HepG2 (cell line): ENCODE data around the gene ATP4A. TPM values are rescaled to one million over a fixed set of nuclear protein-coding genes. Genes with fewer than 3 reads are reported as not detected.

Source experiments
- BORCS8-MEF2B ChIP-seq: sonication (generic); formaldehyde crosslinking; IDR thresholded peaks from 2 replicates; pipeline ENCODE4 v1.8.0; 2022; ENCODE audit warnings: mild to moderate bottlenecking, missing genetic modification reagents
- SCMH1 ChIP-seq: sonication (generic); formaldehyde crosslinking; IDR thresholded peaks from 2 replicates; pipeline ENCODE4 v1.9.0; 2021; ENCODE audit warnings: missing genetic modification reagents, mild to moderate bottlenecking, borderline replicate concordance
- TOPORS ChIP-seq: sonication (generic); formaldehyde crosslinking; IDR thresholded peaks from 2 replicates; pipeline ENCODE4 v1.8.0; 2023; ENCODE audit warnings: mild to moderate bottlenecking, missing genetic modification reagents
- YY1 ChIP-seq: IDR thresholded peaks from 2 replicates; pipeline ENCODE4 v1.6.1; 2011; ENCODE audit warnings: low read length, low read depth, moderate library complexity, mild to moderate bottlenecking; ENCODE audit not compliant: insufficient read depth, insufficient replicate concordance
- ZMYM3 ChIP-seq: sonication (generic); formaldehyde crosslinking; IDR thresholded peaks from 2 replicates; pipeline ENCODE4 v1.5.1; 2020; ENCODE audit warnings: mild to moderate bottlenecking, missing genetic modification reagents
- ZNF383 ChIP-seq: sonication (generic); formaldehyde crosslinking; IDR thresholded peaks from 2 replicates; pipeline ENCODE4 v1.4.0; 2020; ENCODE audit warnings: missing genetic modification reagents, mild to moderate bottlenecking, borderline replicate concordance
- ZNF660 ChIP-seq: sonication (generic); formaldehyde crosslinking; IDR thresholded peaks from 2 replicates; pipeline ENCODE4 v1.5.1; 2020; ENCODE audit warnings: mild to moderate bottlenecking, low read depth, missing genetic modification reagents, borderline replicate concordance
- polyA plus RNA-seq, 8 experiments: library from polyadenylated mRNA; depleted of rRNA in 3 of 8; stranded (reverse) in 7 of 8; unstranded in 1 of 8; fragments of >200 nt; fragmentation: Illumina TruSeq in 4 of 8; extraction: Trizol in 4 of 8; gene quantifications; 2 replicates each; pipeline versions ENCODE4 v1.2.1 to v1.2.3, GENCODE V29; 2011 to 2016; ENCODE audit warnings: low read depth in 4 of 8, missing spikeins in 1 of 8, mixed read lengths in 1 of 8; ENCODE audit not compliant: insufficient read depth in 1 of 8
- total RNA-seq, 5 experiments: library from RNA; depleted of rRNA; stranded (reverse); fragments of >200 nt; fragmentation: Illumina TruSeq; extraction: Trizol; gene quantifications; 2 replicates each; pipeline ENCODE4 v1.2.3, GENCODE V29; 2016; ENCODE audit warnings: low read depth in 1 of 5
- TF ChIP-seq, protein P1 (sequence below): sonication (generic); formaldehyde crosslinking; IDR thresholded peaks from 2 replicates; pipeline ENCODE4 v1.5.0; 2020; ENCODE audit warnings: missing genetic modification reagents, mild to moderate bottlenecking, borderline replicate concordance
- TF ChIP-seq, protein P2 (sequence below): sonication (generic); formaldehyde crosslinking; IDR thresholded peaks from 2 replicates; pipeline ENCODE4 v1.4.0; 2020; ENCODE audit warnings: missing genetic modification reagents
- TF ChIP-seq, protein P3 (sequence below): sonication (generic); formaldehyde crosslinking; IDR thresholded peaks from 2 replicates; pipeline ENCODE4 v1.4.0; 2020; ENCODE audit warnings: missing genetic modification reagents, low read depth, mild to moderate bottlenecking, borderline replicate concordance
- TF ChIP-seq, protein P4 (sequence below): sonication (generic); formaldehyde crosslinking; IDR thresholded peaks from 2 replicates; pipeline ENCODE4 v1.5.0; 2020; ENCODE audit warnings: mild to moderate bottlenecking, missing genetic modification reagents
- TF ChIP-seq, protein P5 (sequence below): sonication (generic); formaldehyde crosslinking; IDR thresholded peaks from 2 replicates; pipeline ENCODE4 v1.4.0; 2020; ENCODE audit warnings: mild to moderate bottlenecking, low read depth, missing genetic modification reagents

ATP4A gene
- total and polyA plus RNA-seq, 2 of the 13 experiments (the other 11 are each of a cell fraction or from before 2014, with no cell fraction given): 0.08 to 0.11 TPM

DNA sequence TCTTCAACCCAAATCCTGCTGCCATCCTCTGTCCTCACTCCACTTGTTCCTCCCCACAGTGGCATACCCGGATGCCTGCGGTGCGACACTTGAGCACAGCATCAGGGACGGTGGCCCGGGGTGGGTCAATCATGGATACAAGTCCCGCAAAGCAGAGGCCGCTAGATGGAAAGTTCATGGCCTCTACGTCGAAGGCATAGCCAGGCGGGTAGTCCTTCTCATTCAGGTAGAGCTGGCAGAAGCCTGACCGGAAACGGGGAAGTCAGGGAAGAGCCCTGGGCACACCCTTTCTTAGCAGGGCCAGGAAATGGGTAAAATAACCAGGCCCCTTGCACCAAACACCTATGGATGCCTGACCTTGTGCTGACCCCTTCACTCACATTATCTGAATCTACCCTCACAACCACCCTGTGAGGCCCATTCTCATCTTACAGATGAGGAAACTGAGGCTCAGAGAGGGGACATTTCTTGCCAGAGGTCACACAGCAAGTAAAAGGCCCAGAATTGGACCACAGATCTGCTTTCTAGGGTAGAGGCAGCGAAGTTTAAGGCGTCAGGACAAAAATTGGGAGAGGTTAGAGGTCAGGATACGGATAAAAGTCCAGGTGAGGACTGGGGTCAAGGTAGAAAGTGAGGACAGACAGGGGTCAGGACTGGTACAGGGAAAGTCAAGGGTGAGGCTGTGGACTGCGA is 6.5 kb downstream of the ATP4A start (continued):
- TF ChIP-seq, protein P1, sequence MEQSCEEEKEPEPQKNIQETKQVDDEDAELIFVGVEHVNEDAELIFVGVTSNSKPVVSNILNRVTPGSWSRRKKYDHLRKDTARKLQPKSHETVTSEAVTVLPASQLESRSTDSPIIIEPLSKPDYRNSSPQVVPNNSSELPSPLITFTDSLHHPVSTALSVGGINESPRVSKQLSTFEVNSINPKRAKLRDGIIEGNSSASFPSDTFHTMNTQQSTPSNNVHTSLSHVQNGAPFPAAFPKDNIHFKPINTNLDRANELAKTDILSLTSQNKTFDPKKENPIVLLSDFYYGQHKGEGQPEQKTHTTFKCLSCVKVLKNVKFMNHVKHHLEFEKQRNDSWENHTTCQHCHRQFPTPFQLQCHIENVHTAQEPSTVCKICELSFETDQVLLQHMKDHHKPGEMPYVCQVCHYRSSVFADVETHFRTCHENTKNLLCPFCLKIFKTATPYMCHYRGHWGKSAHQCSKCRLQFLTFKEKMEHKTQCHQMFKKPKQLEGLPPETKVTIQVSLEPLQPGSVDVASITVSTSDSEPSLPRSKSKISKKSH (CRISPR knock-in tag): no peak
- TF ChIP-seq YY1 (no peak), ZNF383 (CRISPR knock-in tag) (no peak), BORCS8-MEF2B (CRISPR knock-in tag) (0 out of 2 replicates have a peak, but pooled peaks have one; percentile 16), ZMYM3 (CRISPR knock-in tag) (peak; percentile 6; the same call in 1 of the 2 replicates), ZNF660 (CRISPR knock-in tag) (no peak), SCMH1 (CRISPR knock-in tag) (no peak), TOPORS (no peak)
- TF ChIP-seq, protein P2, sequence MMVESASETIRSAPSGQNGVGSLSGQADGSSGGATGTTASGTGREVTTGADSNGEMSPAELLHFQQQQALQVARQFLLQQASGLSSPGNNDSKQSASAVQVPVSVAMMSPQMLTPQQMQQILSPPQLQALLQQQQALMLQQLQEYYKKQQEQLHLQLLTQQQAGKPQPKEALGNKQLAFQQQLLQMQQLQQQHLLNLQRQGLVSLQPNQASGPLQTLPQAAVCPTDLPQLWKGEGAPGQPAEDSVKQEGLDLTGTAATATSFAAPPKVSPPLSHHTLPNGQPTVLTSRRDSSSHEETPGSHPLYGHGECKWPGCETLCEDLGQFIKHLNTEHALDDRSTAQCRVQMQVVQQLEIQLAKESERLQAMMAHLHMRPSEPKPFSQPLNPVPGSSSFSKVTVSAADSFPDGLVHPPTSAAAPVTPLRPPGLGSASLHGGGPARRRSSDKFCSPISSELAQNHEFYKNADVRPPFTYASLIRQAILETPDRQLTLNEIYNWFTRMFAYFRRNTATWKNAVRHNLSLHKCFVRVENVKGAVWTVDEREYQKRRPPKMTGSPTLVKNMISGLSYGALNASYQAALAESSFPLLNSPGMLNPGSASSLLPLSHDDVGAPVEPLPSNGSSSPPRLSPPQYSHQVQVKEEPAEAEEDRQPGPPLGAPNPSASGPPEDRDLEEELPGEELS: no peak
- TF ChIP-seq, protein P3, sequence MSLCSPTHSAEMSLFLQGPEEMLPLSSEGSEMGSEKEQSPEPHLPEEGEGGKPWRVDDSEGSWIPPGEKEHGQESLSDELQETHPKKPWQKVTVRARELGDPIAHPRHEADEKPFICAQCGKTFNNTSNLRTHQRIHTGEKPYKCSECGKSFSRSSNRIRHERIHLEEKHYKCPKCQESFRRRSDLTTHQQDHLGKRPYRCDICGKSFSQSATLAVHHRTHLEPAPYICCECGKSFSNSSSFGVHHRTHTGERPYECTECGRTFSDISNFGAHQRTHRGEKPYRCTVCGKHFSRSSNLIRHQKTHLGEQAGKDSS (CRISPR knock-in tag): no peak
- TF ChIP-seq, protein P4, sequence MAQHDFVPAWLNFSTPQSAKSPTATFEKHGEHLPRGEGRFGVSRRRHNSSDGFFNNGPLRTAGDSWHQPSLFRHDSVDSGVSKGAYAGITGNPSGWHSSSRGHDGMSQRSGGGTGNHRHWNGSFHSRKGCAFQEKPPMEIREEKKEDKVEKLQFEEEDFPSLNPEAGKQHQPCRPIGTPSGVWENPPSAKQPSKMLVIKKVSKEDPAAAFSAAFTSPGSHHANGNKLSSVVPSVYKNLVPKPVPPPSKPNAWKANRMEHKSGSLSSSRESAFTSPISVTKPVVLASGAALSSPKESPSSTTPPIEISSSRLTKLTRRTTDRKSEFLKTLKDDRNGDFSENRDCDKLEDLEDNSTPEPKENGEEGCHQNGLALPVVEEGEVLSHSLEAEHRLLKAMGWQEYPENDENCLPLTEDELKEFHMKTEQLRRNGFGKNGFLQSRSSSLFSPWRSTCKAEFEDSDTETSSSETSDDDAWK (CRISPR knock-in tag): no peak
- TF ChIP-seq, protein P5, sequence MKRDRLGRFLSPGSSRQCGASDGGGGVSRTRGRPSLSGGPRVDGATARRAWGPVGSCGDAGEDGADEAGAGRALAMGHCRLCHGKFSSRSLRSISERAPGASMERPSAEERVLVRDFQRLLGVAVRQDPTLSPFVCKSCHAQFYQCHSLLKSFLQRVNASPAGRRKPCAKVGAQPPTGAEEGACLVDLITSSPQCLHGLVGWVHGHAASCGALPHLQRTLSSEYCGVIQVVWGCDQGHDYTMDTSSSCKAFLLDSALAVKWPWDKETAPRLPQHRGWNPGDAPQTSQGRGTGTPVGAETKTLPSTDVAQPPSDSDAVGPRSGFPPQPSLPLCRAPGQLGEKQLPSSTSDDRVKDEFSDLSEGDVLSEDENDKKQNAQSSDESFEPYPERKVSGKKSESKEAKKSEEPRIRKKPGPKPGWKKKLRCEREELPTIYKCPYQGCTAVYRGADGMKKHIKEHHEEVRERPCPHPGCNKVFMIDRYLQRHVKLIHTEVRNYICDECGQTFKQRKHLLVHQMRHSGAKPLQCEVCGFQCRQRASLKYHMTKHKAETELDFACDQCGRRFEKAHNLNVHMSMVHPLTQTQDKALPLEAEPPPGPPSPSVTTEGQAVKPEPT (CRISPR knock-in tag): no peak
